Smooth muscle cell (in vitro differentiated cells): ENCODE data around the gene RBM45. TPM values are rescaled to one million over a fixed set of nuclear protein-coding genes. Genes with fewer than 3 reads are reported as not detected.

Experiments used
- DNase-seq: peaks from one replicate; lab custom pipeline; 2025; ENCODE audit not compliant: unreplicated experiment; lab: John Stamatoyannopoulos, UW
- H2AFZ ChIP-seq: fragments of 200-600 bp; sonication (generic); 2 replicates; pipeline ENCODE4 v1.6.0; 2016; ENCODE audit warnings: antibody characterized with exemption, low read depth, mild to moderate bottlenecking
- H3F3A ChIP-seq: fragments of 200-600 bp; sonication (generic); 2 replicates; pipeline ENCODE4 v1.6.0; 2017; ENCODE audit warnings: antibody characterized with exemption, low read depth
- H3K27ac ChIP-seq: fragments of 200-600 bp; sonication (generic); 2 replicates; pipeline ENCODE4 v1.5.1; 2016; ENCODE audit warnings: low read depth, mild to moderate bottlenecking
- H3K27me3 ChIP-seq: fragments of 200-600 bp; sonication (generic); 2 replicates; pipeline ENCODE4 v1.6.1; 2016; ENCODE audit warnings: low read depth, mild to moderate bottlenecking
- H3K36me3 ChIP-seq: fragments of 200-600 bp; sonication (generic); 2 replicates; pipeline ENCODE4 v1.5.1; 2016; ENCODE audit warnings: low read depth
- H3K4me1 ChIP-seq: fragments of 200-600 bp; sonication (generic); 2 replicates; pipeline ENCODE4 v1.5.1; 2016; ENCODE audit warnings: low read depth
- H3K4me2 ChIP-seq: fragments of 200-600 bp; sonication (generic); 2 replicates; pipeline ENCODE4 v1.6.0; 2016; ENCODE audit warnings: mild to moderate bottlenecking
- H3K4me3 ChIP-seq: fragments of 200-600 bp; sonication (generic); 2 replicates; pipeline ENCODE4 v1.5.1; 2016; ENCODE audit warnings: mild to moderate bottlenecking
- H3K79me2 ChIP-seq: fragments of 200-600 bp; sonication (generic); 2 replicates; pipeline ENCODE4 v1.6.0; 2016; ENCODE audit warnings: low read depth, mild to moderate bottlenecking
- H3K9ac ChIP-seq: fragments of 200-600 bp; sonication (generic); 2 replicates; pipeline ENCODE4 v1.6.0; 2016; ENCODE audit warnings: low read depth
- H3K9me3 ChIP-seq: fragments of 200-600 bp; sonication (generic); replicated peaks from 2 replicates; pipeline ENCODE4 v1.5.1; 2016; ENCODE audit warnings: low read depth
- H4K20me1 ChIP-seq: fragments of 200-600 bp; sonication (generic); 2 replicates; pipeline ENCODE4 v1.6.0; 2016; ENCODE audit warnings: low read depth
- CTCF ChIP-seq: fragments of 200-600 bp; sonication (generic); IDR thresholded peaks from 2 replicates; pipeline ENCODE4 v1.5.1; 2017; ENCODE audit warnings: borderline replicate concordance, mild to moderate bottlenecking, antibody characterized with exemption; ENCODE audit not compliant: insufficient read depth, poor library complexity, severe bottlenecking
- WGBS: methylation state at CpG from one replicate; pipeline ENCODE4 v1.1.7; 2016; ENCODE audit warnings: low lambda C conversion rate; 5-methylcytosine and 5-hydroxymethylcytosine counted together
- polyA plus RNA-seq: library from polyadenylated mRNA; unstranded; fragments of >200 nt; fragmentation: Nextera tagmentation; extraction: Ambion mirVana; gene quantifications from 2 replicates; pipeline ENCODE4 v1.2.1, GENCODE V29; 2016
- total RNA-seq: library from RNA; depleted of rRNA; stranded (reverse); fragments of >200 nt; gene quantifications from 2 replicates; pipeline ENCODE4 v1.2.3, GENCODE V29; 2014

RBM45 gene
- total and polyA plus RNA-seq, 2 experiments from 2014 or later: 10.2 to 12.5 TPM

- Histone ChIP-seq H3K9ac (no peak overlapping the region), H2AFZ (no peak overlapping the region), H3K4me3 (no peak overlapping the region), H3K27me3 (no peaks in the 10 kb centered on the region), H3F3A (no peaks in the 10 kb centered on the region), H3K79me2 (no peaks in the 10 kb centered on the region), H3K4me1 (no peaks in the 10 kb centered on the region), H3K27ac (no peak overlapping the region), H3K36me3 (peaks cover 7% of the 10 kb centered on the region), H3K4me2 (no peak overlapping the region), H4K20me1 (no peaks in the 10 kb centered on the region), H3K9me3 (no peaks in the 10 kb centered on the region)
- TF ChIP-seq CTCF: no peak
- no peak for DNase-seq
- WGBS: 62% methylated on average over 5 of the region's 5 CpGs
These were observed 13.6 kb downstream of the RBM45 start for GRCh38 chr2:178125862-178126261.

DNA sequence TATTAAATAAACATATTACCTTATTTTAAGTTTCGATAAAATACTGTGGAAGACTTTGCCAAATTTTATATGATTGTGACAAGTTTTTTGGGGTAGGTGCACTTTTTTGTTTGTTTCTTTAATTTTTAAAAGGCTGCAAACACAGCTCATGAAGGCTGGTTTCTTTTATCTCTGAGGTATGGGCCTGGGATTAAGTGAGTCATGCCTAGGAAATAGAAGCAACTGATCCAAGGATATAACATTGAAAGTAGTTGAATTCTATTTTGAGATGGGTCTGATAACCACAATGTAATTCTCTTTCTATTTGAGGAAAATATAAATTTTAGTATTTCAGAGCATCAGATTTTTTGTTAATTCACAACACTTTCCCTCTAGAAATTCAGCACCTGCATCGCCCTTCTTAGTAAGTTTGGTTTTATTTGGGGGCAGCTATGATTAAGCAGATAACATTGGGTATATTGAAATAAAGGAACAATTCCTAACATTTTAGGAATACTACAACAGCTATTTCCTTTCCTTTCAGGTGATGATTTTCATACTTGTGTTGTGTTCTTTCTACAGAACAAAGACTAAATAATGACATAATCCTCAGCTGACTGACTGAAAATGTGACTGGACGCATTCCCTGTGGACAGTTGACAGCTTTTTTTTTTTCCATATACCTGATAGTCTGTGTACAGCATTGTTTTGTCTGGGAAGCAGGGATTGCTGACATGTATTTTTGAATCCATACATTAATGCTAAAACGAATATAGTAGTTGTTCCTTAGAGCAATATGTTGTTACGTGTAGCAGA is 16.8 kb downstream of the RBM45 start:
- TF ChIP-seq CTCF: no peak
- WGBS: 92% methylated on average over 5 of the region's 5 CpGs
- Histone ChIP-seq H3K27me3 (no peaks in the 10 kb centered on the region), H3K9ac (no peak overlapping the region), H3K4me1 (no peaks in the 10 kb centered on the region), H3K79me2 (no peaks in the 10 kb centered on the region), H2AFZ (no peak overlapping the region), H4K20me1 (no peaks in the 10 kb centered on the region), H3K4me2 (peak overlapping the region; percentile 2), H3F3A (no peaks in the 10 kb centered on the region), H3K36me3 (peaks cover 4% of the 10 kb centered on the region), H3K9me3 (no peaks in the 10 kb centered on the region), H3K27ac (no peak overlapping the region), H3K4me3 (no peak overlapping the region)
- no peak for DNase-seq

DNA sequence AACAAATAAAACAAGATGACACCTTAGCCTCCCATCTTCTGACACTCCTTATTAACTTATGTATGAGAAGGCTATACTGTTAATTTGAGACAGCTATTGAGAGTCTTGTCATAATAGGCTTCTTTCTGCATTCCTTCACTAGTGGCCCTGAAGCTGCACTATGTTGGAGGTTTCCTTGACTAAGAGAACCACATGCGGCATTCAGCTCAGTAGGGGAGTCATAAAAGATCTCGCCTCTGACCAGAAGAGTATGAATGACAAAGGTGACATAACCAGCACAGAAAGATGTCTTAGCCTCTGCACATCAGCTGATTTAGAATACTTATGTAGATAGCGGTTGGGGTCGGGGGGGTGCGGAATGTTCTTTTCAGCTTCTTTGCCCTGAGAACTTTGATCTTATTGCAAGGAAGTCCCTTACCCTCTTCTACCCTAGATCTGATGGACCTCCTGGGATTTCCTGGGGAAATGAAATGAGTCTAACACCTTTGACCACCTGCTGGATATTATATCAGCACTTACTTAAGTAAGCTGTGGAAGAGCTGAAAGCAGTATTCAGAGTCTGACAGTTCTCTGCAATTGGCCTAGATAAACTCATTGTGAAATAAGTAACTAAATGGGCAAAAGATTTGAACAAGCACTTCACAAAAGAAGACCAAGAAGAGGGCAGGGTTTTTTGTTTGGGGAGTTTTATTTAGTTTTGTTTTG is 24.2 kb downstream of the RBM45 start:
- DNase-seq: no peak
- Histone ChIP-seq H2AFZ (no peak overlapping the region), H3K27ac (no peak overlapping the region), H3K9me3 (no peaks in the 10 kb centered on the region), H3F3A (no peaks in the 10 kb centered on the region), H3K9ac (no peak overlapping the region), H3K79me2 (no peaks in the 10 kb centered on the region), H3K4me3 (no peak overlapping the region), H3K27me3 (no peaks in the 10 kb centered on the region), H3K36me3 (no peaks in the 10 kb centered on the region), H3K4me1 (no peaks in the 10 kb centered on the region), H4K20me1 (no peaks in the 10 kb centered on the region), H3K4me2 (no peak overlapping the region)
- TF ChIP-seq CTCF: no peak
- over 99% methylated on average over 5 of the region's 5 CpGs for WGBS
